Measurements from ENCODE around the gene TAOK3. TPM values are rescaled to one million over a fixed set of nuclear protein-coding genes. Genes with fewer than 3 reads are reported as not detected.

The TAOK3 gene
- total and polyA plus RNA-seq, 3 donors from 2014 or later: 20.5 to 64.8 (median 51.9) TPM

DNA sequence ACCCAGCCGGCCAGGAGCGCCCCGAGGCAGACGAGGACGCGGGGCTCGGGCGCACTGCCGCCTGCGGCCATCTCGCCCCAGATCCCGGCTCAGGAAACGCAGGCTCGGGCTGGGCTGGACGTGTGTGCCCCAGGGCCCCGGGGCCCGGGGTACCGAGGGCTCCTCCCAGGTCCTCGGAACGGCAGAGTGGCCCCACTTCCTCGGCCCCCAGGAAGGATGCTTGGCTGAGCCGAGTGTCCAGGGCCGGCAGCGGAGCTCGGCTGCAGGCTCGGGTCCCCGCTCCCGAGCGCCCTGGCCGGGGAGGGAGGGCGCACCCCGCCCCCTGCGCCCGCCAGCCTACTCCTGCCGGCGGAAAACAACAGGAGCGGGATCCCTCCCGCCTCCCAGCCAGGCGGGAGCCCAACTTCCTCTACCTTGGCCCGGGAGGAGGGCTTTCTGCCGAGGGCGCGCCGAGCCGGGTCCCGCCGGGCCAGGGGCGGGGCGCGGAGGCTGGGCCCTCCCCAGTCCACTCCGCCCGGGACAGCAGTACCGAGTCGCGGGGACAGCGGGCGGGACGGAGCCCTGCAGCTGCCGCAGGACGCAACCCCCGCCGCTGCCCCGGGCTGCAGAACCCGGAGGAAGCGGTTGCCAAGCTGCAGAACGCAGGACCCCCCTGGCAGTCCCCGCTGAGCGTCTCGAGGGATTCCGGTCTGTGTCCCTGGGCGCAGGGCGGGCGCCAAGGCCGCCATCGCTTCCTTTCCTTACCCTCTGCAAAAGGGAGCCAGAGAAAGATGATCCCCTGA lies 268.9 kb downstream of the TAOK3 start, which contains the start of gene VSIG10:
VSIG10 (minus strand) TSS at position 411 of the 782 bp plus-strand sequence; CDS start at position 71, 340 bp downstream.
- intact Hi-C loops (cut with DNase I; ENCODE audit: low total_unique reads): no loop called here
- 0 to 1% methylated on average over 28 to 49 of the region's 75 CpGs for WGBS, 2 donors
- DNase-seq: peak; percentile 55
- TF ChIP-seq, protein P1, sequence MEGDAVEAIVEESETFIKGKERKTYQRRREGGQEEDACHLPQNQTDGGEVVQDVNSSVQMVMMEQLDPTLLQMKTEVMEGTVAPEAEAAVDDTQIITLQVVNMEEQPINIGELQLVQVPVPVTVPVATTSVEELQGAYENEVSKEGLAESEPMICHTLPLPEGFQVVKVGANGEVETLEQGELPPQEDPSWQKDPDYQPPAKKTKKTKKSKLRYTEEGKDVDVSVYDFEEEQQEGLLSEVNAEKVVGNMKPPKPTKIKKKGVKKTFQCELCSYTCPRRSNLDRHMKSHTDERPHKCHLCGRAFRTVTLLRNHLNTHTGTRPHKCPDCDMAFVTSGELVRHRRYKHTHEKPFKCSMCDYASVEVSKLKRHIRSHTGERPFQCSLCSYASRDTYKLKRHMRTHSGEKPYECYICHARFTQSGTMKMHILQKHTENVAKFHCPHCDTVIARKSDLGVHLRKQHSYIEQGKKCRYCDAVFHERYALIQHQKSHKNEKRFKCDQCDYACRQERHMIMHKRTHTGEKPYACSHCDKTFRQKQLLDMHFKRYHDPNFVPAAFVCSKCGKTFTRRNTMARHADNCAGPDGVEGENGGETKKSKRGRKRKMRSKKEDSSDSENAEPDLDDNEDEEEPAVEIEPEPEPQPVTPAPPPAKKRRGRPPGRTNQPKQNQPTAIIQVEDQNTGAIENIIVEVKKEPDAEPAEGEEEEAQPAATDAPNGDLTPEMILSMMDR (IDR thresholded peaks at IDR 0.05): no peak
- no peak for TF ChIP-seq POLR2A (IDR thresholded peaks at IDR 0.05)
- Histone ChIP-seq H3K27ac (peak within 1 kb of the TSS; percentile 71 to 75), H3K4me1 (no peaks in the 10 kb centered on the region), H3K4me3 (peak within 1 kb of the TSS; percentile 63 to 82), H3K36me3 (ENCODE audit: low read depth, missing control alignments) (no peaks in the 10 kb centered on the region), H3K9me3 (no peaks in the 10 kb centered on the region), H3K27me3 (no peaks in the 10 kb centered on the region)

DNA sequence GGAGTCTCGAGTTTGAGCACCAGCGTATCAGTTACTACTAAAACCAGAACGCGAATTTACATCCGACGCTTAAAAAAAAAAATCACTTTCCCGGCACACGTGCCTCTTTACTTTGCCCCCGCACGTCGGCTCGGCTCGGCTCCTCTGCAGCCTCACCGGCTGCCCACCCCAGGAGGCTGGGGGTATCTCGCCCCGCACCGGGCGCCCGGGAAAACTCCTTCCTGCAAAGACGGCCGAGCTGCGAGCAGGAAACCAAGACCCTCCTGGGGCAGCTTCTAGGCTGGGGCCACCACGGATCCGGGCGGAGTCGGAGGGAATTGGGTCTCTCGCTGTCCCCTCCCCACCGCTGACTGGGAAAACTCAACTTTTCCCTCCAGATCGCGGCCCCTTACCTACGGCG lies 269.5 kb downstream of the TAOK3 start:
- intact Hi-C loops (cut with DNase I; ENCODE audit: low total_unique reads): no loop called here
- DNase-seq: peak; percentile 43
- Histone ChIP-seq H3K36me3 (ENCODE audit: low read depth, missing control alignments) (no peaks in the 10 kb centered on the region), H3K27me3 (no peaks in the 10 kb centered on the region), H3K27ac (peak overlapping the region; percentile 71 to 75), H3K9me3 (no peaks in the 10 kb centered on the region), H3K4me3 (peak overlapping the region; percentile 63 to 82), H3K4me1 (no peaks in the 10 kb centered on the region)
- TF ChIP-seq POLR2A (IDR thresholded peaks at IDR 0.05): no peak
- TF ChIP-seq, protein P1 (IDR thresholded peaks at IDR 0.05): no peak
- 0 to 1% methylated on average over 9 to 30 of the region's 32 CpGs for WGBS, 2 donors

DNA sequence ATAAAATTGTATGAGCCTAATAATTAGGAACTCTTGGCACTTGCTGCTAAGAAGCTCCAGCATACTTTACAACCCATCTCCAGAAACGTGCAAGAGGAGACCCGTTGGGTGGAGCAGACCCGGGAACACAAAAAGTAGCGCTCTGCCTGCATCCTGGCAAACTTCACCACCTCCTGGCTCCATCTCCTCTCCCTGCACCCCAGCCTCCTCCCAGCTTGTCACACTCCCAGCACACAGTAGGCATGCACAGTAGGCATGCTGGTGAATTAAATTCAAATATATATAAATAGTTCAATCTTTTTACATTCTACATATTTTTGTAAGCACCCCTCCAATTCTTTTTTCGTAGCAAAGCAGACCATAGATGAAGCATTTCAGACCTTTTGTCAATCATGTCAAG lies 270.1 kb downstream of the TAOK3 start:
- H3K4me1 ChIP-seq: no peaks in the 10 kb centered on the region
- no peak for DNase-seq
- peak overlapping the region in 1 of 2 donors; percentile 82 for H3K4me3 ChIP-seq
- H3K27ac ChIP-seq: no peak overlapping the region
- no peaks in the 10 kb centered on the region for H3K9me3 ChIP-seq
- H3K27me3 ChIP-seq: no peaks in the 10 kb centered on the region
- no peak for TF ChIP-seq POLR2A (IDR thresholded peaks at IDR 0.05)
- TF ChIP-seq, protein P1 (IDR thresholded peaks at IDR 0.05): no peak
- intact Hi-C loops (cut with DNase I; ENCODE audit: low total_unique reads): no loop called here
- H3K36me3 ChIP-seq (ENCODE audit: low read depth, missing control alignments): no peaks in the 10 kb centered on the region
- 42 to 44% methylated on average over 5 of the region's 5 CpGs for WGBS, 2 donors

DNA sequence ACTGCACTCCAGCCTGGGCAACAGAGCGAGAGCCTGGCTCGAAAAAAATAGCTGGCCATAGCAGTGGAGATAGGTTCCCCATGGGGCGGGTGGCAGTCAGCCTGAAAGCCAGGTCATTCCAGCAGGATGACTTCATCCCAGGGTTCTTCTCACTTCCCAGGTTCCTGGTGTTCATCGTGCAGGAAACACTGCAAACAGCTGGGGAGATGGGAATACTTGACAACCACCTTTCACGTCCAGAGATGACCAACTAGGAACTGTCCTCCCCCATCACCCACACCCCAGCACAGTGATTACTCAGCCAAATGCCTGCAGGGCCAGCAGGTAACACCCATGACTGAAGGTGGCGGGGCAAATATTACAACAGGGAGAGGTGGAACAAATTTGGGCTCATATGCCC lies 270.6 kb downstream of the TAOK3 start:
- no peaks in the 10 kb centered on the region for H3K27me3 ChIP-seq
- WGBS, 2 donors: 89 to 91% methylated on average over 6 of the region's 6 CpGs
- no peaks in the 10 kb centered on the region for H3K4me1 ChIP-seq
- H3K27ac ChIP-seq: no peak overlapping the region
- no peak for DNase-seq
- no peaks in the 10 kb centered on the region for H3K36me3 ChIP-seq (ENCODE audit: low read depth, missing control alignments)
- no peak for TF ChIP-seq POLR2A (IDR thresholded peaks at IDR 0.05)
- TF ChIP-seq, protein P1 (IDR thresholded peaks at IDR 0.05): no peak
- H3K9me3 ChIP-seq: no peaks in the 10 kb centered on the region
- intact Hi-C loops (cut with DNase I; ENCODE audit: low total_unique reads): no loop called here
- H3K4me3 ChIP-seq: no peak overlapping the region
